ENCODE data around the gene QARS1.

DNA sequence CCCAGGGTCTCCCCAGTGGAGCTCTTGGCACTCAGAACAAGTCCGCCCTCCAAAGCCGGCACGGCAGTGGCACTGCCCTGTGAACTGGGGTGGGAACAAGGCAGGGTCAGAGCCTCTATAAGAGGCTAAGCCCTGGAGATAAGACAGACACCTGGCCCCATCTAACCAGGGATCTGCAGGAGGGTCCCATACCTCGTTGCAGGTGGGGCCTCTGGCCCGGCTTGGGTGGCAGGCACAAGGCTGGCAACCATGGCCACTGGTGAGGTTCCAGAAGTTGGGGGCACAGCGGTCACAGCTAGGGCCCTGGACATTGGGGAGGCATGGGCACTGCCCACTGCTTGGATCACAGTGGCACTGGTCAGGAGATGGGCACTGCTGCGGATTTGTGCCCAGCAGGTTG, 19.6 kb upstream of the QARS1 start:
- TF ChIP-seq POLR2AphosphoS5 (IDR thresholded peaks at IDR 0.05; ENCODE audit: low read depth, low read length) (no peak), TAF1 (IDR thresholded peaks at IDR 0.05; ENCODE audit: borderline replicate concordance, insufficient read depth, low read length) (no peak), SIN3A (IDR thresholded peaks at IDR 0.05; ENCODE audit: borderline replicate concordance, insufficient read depth, low read length) (no peak), FOXP2 (optimal IDR thresholded peaks at IDR 0.05; ENCODE audit: borderline replicate concordance, extremely low read depth, extremely low read length, insufficient read depth) (no peak)
- TF ChIP-seq, protein P1, sequence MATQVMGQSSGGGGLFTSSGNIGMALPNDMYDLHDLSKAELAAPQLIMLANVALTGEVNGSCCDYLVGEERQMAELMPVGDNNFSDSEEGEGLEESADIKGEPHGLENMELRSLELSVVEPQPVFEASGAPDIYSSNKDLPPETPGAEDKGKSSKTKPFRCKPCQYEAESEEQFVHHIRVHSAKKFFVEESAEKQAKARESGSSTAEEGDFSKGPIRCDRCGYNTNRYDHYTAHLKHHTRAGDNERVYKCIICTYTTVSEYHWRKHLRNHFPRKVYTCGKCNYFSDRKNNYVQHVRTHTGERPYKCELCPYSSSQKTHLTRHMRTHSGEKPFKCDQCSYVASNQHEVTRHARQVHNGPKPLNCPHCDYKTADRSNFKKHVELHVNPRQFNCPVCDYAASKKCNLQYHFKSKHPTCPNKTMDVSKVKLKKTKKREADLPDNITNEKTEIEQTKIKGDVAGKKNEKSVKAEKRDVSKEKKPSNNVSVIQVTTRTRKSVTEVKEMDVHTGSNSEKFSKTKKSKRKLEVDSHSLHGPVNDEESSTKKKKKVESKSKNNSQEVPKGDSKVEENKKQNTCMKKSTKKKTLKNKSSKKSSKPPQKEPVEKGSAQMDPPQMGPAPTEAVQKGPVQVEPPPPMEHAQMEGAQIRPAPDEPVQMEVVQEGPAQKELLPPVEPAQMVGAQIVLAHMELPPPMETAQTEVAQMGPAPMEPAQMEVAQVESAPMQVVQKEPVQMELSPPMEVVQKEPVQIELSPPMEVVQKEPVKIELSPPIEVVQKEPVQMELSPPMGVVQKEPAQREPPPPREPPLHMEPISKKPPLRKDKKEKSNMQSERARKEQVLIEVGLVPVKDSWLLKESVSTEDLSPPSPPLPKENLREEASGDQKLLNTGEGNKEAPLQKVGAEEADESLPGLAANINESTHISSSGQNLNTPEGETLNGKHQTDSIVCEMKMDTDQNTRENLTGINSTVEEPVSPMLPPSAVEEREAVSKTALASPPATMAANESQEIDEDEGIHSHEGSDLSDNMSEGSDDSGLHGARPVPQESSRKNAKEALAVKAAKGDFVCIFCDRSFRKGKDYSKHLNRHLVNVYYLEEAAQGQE (IDR thresholded peaks at IDR 0.05; ENCODE audit: insufficient read depth in 1 of 2, low read depth in 2 of 2, low read length in 2 of 2), result no peak

Data from PFSK-1 (cell line).